H1 (cell line): ENCODE results near the gene FBXO7. TPM values are rescaled to one million over a fixed set of nuclear protein-coding genes. Genes with fewer than 3 reads are reported as not detected.

Experiments
- CBX5 ChIP-seq: fragments of 300-800, 300-1000 bp; sonication (generic); IDR thresholded peaks from 2 replicates; pipeline ENCODE4 v1.7.1; 2016; ENCODE audit warnings: antibody characterized with exemption, low read length, low read depth
- CHD2 ChIP-seq: IDR thresholded peaks from 2 replicates; pipeline ENCODE4 v1.6.1; 2012; ENCODE audit warnings: low read length, improper control_type of control experiment
- EGR1 ChIP-seq: IDR thresholded peaks from 2 replicates; pipeline ENCODE4 v1.6.1; 2011; ENCODE audit warnings: low read depth, low read length, borderline replicate concordance
- FOSL1 ChIP-seq: IDR thresholded peaks from 2 replicates; pipeline ENCODE4 v1.6.1; 2011; ENCODE audit warnings: mild to moderate bottlenecking, low read depth, low read length, moderate library complexity; ENCODE audit not compliant: insufficient read depth
- GABPA ChIP-seq: IDR thresholded peaks from 2 replicates; pipeline ENCODE4 v1.6.1; 2011; ENCODE audit warnings: mild to moderate bottlenecking, low read length, moderate library complexity, borderline replicate concordance; ENCODE audit not compliant: insufficient read depth
- JUN ChIP-seq: IDR thresholded peaks from 2 replicates; pipeline ENCODE4 v1.6.1; 2011; ENCODE audit warnings: low read depth, mild to moderate bottlenecking, improper control_type of control experiment, low read length
- KDM1A ChIP-seq: fragments of 200-600, 300-600 bp; sonication (generic); IDR thresholded peaks from 2 replicates; pipeline ENCODE4 v1.7.1; 2016; ENCODE audit warnings: mild to moderate bottlenecking, low read length, borderline replicate concordance
- KDM4A ChIP-seq: IDR thresholded peaks from one replicate; pipeline ENCODE4 v1.7.1; 2012; ENCODE audit warnings: low read depth, mild to moderate bottlenecking, moderate library complexity, low read length, inconsistent platforms; ENCODE audit not compliant: severe bottlenecking
- KDM5A ChIP-seq: fragments of 200-600 bp; IDR thresholded peaks from 2 replicates; pipeline ENCODE4 v1.7.1; 2012; ENCODE audit warnings: mild to moderate bottlenecking, low read length, inconsistent platforms, mixed read lengths
- NANOG ChIP-seq: IDR thresholded peaks from 2 replicates; pipeline ENCODE4 v1.6.1; 2011; ENCODE audit warnings: low read length, low read depth, mild to moderate bottlenecking, inconsistent platforms; ENCODE audit not compliant: insufficient read depth, poor library complexity, severe bottlenecking
- PHF8 ChIP-seq: fragments of 200-600 bp; sonication (generic); conservative IDR thresholded peaks from 2 replicates; pipeline ENCODE4 v1.7.1; 2012; ENCODE audit warnings: low read depth, mild to moderate bottlenecking, inconsistent platforms, low read length, moderate library complexity
- POU5F1 ChIP-seq: IDR thresholded peaks from 2 replicates; pipeline ENCODE4 v1.6.1; 2011; ENCODE audit warnings: low read depth, mild to moderate bottlenecking, low read length, moderate library complexity
- RAD21 ChIP-seq, 2 experiments: IDR thresholded peaks in 1 of 2; conservative IDR thresholded peaks in 1 of 2; 2 replicates each; pipeline ENCODE4 v1.6.1; 2011; ENCODE audit warnings: low read depth in 2 of 2, low read length in 2 of 2, improper control_type of control experiment in 1 of 2, inconsistent platforms in 1 of 2, mild to moderate bottlenecking in 1 of 2, moderate library complexity in 1 of 2
- RBBP5 ChIP-seq: IDR thresholded peaks from 2 replicates; pipeline ENCODE4 v1.7.1; 2012; ENCODE audit warnings: low read depth, mild to moderate bottlenecking, inconsistent platforms, low read length, moderate library complexity, borderline replicate concordance
- SAP30 ChIP-seq: fragments of 300-600 bp; sonication (generic); IDR thresholded peaks from 2 replicates; pipeline ENCODE4 v1.7.1; 2012; ENCODE audit warnings: low read length, moderate library complexity, mild to moderate bottlenecking, inconsistent platforms; ENCODE audit not compliant: insufficient read depth, insufficient replicate concordance
- SIN3A ChIP-seq, 2 experiments: IDR thresholded peaks in 1 of 2; conservative IDR thresholded peaks in 1 of 2; 2 replicates each; pipeline ENCODE4 v1.6.1; 2011 to 2012; ENCODE audit warnings: low read length in 2 of 2, improper control_type of control experiment in 1 of 2, low read depth in 1 of 2, mild to moderate bottlenecking in 1 of 2
- SIRT6 ChIP-seq: IDR thresholded peaks from one replicate; pipeline ENCODE4 v1.7.1; 2012; ENCODE audit warnings: low read length, inconsistent platforms
- SP2 ChIP-seq: IDR thresholded peaks from 2 replicates; pipeline ENCODE4 v1.6.1; 2012; ENCODE audit warnings: mild to moderate bottlenecking, low read length, inconsistent platforms
- SP4 ChIP-seq: IDR thresholded peaks from 2 replicates; pipeline ENCODE4 v1.6.1; 2012; ENCODE audit warnings: low read length, inconsistent platforms
- SRF ChIP-seq: IDR thresholded peaks from 2 replicates; pipeline ENCODE4 v1.6.1; 2011; ENCODE audit warnings: mild to moderate bottlenecking, low read depth, low read length, moderate library complexity
- SUZ12 ChIP-seq: fragments of 200-600 bp; sonication (generic); IDR thresholded peaks from 2 replicates; pipeline ENCODE4 v1.6.1; 2012; ENCODE audit warnings: mild to moderate bottlenecking, inconsistent platforms, low read length, moderate library complexity, mixed read lengths
- TBP ChIP-seq: IDR thresholded peaks from 2 replicates; pipeline ENCODE4 v1.6.1; 2011; ENCODE audit warnings: low read depth, low read length, improper control_type of control experiment
- YY1 ChIP-seq: IDR thresholded peaks from 2 replicates; pipeline ENCODE4 v1.6.1; 2011; ENCODE audit warnings: low read depth, mild to moderate bottlenecking, low read length
- ZNF274 ChIP-seq: IDR thresholded peaks from 2 replicates; pipeline ENCODE4 v1.7.0; 2012; ENCODE audit warnings: low read length, borderline replicate concordance; ENCODE audit errors: extremely low read depth
- polyA plus RNA-seq, 7 experiments: library from polyadenylated mRNA; depleted of rRNA in 3 of 7; stranded (reverse) in 5 of 7; unstranded in 2 of 7; fragments of >200 nt in 5 of 7; fragments of 200-250 nt in 2 of 7; gene quantifications; 1 replicate in 5 of 7; 2 replicates in 1 of 7; 4 replicates in 1 of 7; pipeline versions ENCODE4 v1.2.1 to v1.2.3, GENCODE V29; 2011 to 2013; ENCODE audit warnings: missing spikeins in 2 of 7, mixed read lengths in 2 of 7
- total RNA-seq: library from RNA; stranded (reverse); fragmentation: NEBNext Ultra II Directional; extraction: Animal tissue kit (Norgen Biotek cat#: 25700); gene quantifications from 2 replicates; pipeline ENCODE4 v1.2.1, GENCODE V29; 2021

FBXO7 gene
- total and polyA plus RNA-seq, 2 of the 8 experiments (the other 6 are each of a cell fraction or from before 2014, with no cell fraction given) = 62.7 to 76.1 TPM

DNA sequence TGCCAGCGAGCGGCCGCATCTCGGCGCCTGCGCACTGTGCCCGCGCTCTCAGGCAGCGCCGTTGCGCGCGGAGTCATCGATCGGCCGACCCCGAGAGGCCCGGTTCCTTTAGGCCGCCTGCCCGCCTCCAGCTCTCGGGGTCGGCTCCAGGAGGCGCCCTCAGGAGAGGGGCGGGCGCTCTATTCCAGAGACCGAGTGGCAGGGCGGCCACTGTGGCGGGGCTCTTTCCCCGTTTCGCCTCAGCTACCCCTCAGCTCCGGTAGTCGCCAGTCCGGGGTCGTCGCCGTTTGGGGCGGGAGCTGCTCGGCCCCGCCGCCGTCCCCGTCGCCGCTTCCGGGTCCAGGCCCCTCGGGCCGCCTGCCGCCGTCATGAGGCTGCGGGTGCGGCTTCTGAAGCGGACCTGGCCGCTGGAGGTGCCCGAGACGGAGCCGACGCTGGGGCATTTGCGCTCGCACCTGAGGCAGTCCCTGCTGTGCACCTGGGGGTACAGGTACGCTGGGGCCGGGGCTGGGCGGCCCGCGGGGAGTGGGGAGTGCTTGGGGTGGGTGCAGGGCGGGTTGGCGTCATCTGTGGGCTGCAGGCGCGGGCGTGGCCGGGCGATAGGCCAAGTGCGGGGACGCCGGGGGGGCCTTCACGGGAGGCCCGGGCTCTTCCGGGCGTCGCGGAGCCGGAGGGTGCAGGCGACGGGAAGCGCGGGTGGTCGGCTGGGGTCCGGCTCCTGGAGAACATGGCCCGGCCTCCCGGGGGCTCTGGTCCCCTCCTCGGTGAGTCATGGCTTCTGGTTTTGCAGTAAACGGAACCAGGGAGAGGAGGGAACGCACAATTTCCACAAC, at the start of gene FBXO7 (continued):
- TF ChIP-seq EGR1 (no peak), KDM4A (peak; percentile 85), ZNF274 (no peak), SP2 (no peak), SUZ12 (no peak), FOSL1 (no peak), GABPA (no peak), SP4 (no peak), KDM5A (no peak), TBP (peak; percentile 54; the same call in 1 of the 2 replicates), POU5F1 (no peak), YY1 (no peak), CBX5 (no peak), SIN3A (conservative IDR thresholded peaks at IDR 0.05 in 1 of 2, IDR thresholded peaks at IDR 0.05 in 1 of 2; ENCODE audit: low read depth in 1 of 2, low read length in 2 of 2) (peak in 1 of 2 experiments; percentile 42; a peak in 1 of 4 replicates), RBBP5 (peak; percentile 45; the same call in 1 of the 2 replicates), CHD2 (no peak), RAD21 (IDR thresholded peaks at IDR 0.05 in 1 of 2, conservative IDR thresholded peaks at IDR 0.05 in 1 of 2; ENCODE audit: low read depth in 2 of 2, low read length in 2 of 2) (peak in 1 of 2 experiments; percentile 8; a peak in 1 of 4 replicates), SRF (peak; percentile 80), SAP30 (no peak), SIRT6 (no peak), KDM1A (no peak), NANOG (no peak), PHF8 (peak; percentile 73; the same call in 1 of the 2 replicates), JUN (no peak)
